Measurements from ENCODE around the gene NIPAL1.
"Not testable (repeated sequence)": the region's sequence is repeated elsewhere in the genome, so short reads cannot be mapped to it uniquely, and the experiment has no call there.

Gene NIPAL1

GRCh38 chr4:48016141-48017107 is at the start of gene NIPAL1, which contains the start of gene CNGA1:
NIPAL1 (plus strand) TSS chr4:48016772; CDS start chr4:48016840, 68 bp downstream.
CNGA1 (minus strand) TSS chr4:48016681; CDS start chr4:47952689, 63,992 bp downstream.
- peak; percentile 45 for DNase-seq

GRCh38 chr4:47968847-47969246 is 47.7 kb upstream of the NIPAL1 start:
- no peak for DNase-seq

- DNase-seq = peak; percentile 90
These were observed 44.4 kb upstream of the NIPAL1 start for GRCh38 chr4:47972181-47972580.

DNA sequence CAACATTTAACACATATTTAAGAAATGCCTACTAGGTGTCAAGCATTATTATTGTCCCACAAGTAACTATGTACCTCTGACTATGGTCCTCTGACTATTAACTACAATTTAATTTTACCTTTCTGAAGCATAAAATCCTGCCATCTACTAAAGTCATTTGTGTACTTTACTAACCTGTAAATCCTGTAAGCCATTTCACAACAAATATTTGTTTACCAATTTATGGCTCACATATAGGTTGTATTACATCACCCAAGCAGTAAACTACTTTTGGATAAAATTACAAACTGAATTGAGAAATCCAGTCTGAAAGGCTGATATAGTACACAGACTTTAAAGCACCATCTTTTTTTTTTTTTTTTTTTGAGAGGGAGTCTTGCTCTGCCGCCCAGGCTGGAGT is 43.9 kb upstream of the NIPAL1 start:
- DNase-seq = no peak

DNA sequence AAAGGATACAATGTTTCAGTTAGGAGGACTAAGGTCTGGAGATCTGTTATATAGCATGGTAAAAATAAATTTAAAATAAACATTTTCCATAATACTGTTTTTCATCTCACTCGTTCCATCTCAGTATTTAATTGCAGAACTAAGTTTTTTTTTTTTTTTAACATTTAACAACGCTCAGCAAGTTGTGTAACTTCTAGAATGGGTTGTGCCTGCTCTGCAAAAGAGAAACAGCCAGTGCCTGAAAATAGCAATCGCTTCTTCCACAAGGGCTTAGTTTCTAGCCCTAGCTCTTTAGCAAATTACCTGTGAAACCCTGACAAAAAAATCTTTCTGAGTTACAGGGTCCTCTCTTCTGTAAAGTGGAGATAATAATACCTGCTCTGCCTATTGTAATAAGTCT is 42.0 kb upstream of the NIPAL1 start:
- DNase-seq = peak; percentile 63

DNA sequence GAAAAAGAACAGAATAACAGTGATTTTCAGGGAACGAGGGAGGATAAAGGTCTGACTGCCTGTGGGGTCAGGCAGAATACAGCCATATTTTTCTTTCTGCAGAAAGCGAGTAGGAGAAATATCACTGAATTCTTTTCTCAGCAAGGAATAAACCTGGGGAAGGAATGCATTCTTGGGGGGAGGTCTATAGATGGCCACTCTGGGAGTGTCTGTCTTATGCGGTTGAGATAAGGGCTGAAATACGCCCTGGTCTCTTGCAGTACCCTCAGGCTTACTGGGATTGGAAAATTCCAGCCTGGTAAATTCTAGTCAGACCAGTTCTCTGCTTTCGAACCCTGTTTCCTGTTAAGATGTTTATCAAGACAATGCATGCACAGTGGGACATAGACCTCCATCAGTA is 26.4 kb upstream of the NIPAL1 start:
- DNase-seq = no peak

GRCh38 chr4:47992475-47992874 is 24.1 kb upstream of the NIPAL1 start:
- DNase-seq = not testable (repeated sequence)

DNA sequence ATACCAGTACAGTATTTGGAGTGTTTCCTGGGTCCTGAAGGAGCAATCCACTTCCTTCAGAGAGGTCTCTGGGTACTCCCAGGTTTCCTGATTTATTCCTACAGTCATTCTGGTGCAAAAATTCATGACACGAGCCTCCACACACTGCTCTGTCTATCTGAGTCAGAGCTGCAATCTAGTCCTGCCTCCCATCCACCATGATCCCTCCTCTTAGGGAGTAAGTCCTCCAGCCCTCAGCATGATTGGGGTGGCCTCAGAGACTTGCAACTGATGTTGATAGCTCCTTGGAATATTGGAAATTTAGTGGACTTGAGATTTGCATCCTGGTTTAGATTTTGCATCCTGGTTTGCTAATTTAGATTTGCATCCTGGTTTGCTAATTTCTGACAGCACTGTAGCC is 20.6 kb upstream of the NIPAL1 start:
- DNase-seq = no peak

DNA sequence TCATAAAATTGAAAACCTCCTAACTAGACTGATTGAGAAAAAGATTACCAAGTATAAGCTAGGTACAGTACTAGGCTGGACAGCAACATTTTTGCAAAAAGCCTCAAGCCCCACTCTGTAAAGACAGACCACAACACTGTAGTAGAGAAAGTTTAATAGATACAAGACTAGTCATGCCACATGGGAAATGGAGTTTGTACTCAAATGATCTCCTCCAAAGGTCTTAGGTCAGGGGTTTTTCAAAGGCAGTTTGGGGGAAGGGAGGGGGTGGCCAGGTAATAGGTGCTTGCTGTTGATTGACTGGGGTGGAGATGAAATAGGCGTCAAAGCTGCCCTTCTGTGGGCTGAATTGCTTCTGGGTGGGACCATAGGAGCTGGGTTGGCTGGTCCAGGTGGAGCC is 14.3 kb upstream of the NIPAL1 start:
- DNase-seq = no peak

GRCh38 chr4:48003568-48003967 is 13.0 kb upstream of the NIPAL1 start:
- not testable (repeated sequence) for DNase-seq

DNA sequence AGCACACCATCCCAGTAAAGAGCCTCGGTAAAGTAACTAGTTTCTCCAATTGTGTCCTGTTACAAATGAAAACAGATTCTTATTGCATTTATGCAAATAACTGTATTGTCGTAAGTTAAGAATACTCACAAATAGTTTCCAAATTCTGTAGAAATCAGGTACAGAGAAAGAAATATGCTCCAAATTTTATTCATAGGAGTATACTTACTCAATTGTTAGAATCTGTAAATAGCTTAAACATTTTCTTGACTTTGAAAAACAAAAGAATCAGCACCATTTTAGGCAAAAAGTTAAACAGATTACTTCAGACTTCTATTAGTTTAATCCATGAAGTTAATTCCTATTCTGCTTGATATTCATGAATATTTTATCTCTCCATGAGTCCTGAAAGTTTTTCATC is 10.8 kb upstream of the NIPAL1 start:
- no peak for DNase-seq

GRCh38 chr4:48008021-48008596 is 8.5 kb upstream of the NIPAL1 start:
- no peak for DNase-seq

GRCh38 chr4:48010906-48011305 is 5.7 kb upstream of the NIPAL1 start:
- not testable (repeated sequence) for DNase-seq

DNA sequence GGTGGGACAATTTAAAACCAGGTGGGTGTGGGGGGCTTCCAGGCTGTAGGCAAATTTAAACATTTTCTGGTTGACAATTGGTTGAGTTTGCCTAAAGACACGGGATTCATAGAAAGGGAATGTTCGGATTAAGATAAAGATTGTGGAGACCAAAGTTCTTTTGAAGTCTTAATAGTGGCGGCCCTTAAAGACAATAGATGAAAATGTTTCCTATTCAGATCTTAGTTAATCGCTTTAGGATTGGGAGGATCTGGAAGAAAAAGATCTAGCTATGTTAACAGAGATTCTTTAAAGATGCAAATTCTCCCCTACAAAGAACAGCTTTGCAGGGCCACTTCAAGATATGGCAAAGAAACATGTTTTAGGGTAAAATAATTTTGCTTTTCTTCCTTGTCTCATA is 4.8 kb upstream of the NIPAL1 start:
- no peak for DNase-seq

DNA sequence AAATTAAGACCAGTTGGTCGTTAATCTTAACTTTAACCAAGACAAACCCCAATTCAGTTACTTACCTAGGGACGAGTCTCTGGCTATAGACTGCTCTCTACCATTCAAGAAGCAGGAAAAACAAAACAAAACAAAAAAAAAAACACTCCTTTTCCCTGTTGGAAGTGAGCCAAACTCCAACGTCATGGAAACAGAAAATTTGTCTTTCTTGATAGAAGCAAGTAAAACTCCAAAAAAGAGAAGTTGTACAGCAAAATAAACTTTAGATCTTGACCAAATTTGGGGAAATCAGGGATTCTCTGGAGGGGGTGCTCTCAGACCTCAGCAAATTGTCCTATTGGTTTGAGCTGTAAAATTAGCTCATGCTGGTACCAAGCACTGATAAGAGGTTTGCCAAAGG is 3.7 kb upstream of the NIPAL1 start:
- DNase-seq = peak; percentile 11

GRCh38 chr4:48015216-48015615 is 1.4 kb upstream of the NIPAL1 start:
- DNase-seq = no peak

- DNase-seq = no peak
These were observed 894 bp upstream of the NIPAL1 start for GRCh38 chr4:48015678-48016077.

GRCh38 chr4:48017108-48017571 is 568 bp downstream of the NIPAL1 start:
- no peak for DNase-seq

- no peak for DNase-seq
These were observed 1.5 kb downstream of the NIPAL1 start for GRCh38 chr4:48018112-48018511.

DNA sequence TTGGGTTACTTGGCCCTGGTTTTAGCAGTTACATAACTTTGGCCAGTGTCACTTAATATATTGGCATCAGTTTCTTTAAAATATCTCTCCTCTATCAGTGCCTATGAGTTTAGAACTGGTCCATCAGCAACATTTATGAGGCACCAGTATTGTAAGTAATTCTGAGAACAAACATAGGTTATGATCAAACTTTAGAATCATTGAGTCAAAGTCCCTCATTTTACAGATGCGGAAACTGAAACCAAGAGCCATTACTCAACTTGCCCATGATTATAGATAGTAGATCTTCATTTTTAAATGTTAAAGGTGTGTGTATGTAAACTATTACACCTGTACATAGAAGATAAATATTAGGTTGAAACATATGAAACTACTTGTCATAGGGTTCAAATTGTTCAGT is 4.5 kb downstream of the NIPAL1 start:
- no peak for DNase-seq

DNA sequence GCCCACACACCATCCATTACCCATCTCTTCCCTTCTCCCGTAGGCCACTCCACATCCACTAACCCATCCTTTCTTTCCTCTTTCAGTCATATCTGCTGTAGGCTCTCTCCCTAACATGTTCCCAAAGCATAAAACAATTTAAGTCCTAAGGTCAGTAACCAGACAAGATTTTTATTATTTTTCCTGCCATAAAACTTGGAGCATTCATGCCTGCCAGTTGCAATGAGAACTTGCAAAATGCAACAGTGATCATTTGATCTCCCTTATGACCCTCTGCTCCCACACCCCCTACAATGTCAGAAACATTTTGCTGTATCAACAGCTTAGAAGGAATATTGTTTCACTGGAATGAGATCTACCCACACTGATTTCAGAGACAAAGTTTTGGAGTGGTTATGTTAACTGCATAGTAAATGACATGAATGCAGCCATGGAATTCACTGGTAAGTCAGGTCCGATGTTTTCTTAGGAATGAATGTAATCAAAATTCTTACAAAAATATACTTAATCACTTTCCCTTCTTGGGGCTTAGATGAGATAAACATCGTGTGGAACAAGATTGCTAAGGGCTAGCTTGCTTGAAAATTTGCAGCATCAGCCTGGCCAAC is 5.7 kb downstream of the NIPAL1 start:
- no peak for DNase-seq

DNA sequence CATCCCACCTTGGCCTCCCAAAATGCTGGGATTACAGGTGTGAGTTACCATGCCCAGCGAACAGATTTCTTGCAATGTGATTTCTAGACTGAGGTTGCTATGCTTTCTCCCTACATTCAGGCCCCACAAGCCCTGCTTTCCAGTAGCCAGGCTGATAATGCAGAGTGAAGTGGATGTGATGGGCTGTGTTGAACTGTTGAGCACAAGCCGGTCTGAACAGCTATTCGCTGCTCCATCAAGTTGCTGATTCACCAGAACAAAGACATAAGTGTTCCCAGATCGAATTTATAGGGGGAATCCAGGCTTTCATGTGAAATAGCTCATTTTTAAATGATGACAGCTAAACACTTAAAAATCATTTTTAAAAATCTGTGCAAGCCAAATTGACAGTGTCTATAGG is 8.0 kb downstream of the NIPAL1 start:
- no peak for DNase-seq

DNA sequence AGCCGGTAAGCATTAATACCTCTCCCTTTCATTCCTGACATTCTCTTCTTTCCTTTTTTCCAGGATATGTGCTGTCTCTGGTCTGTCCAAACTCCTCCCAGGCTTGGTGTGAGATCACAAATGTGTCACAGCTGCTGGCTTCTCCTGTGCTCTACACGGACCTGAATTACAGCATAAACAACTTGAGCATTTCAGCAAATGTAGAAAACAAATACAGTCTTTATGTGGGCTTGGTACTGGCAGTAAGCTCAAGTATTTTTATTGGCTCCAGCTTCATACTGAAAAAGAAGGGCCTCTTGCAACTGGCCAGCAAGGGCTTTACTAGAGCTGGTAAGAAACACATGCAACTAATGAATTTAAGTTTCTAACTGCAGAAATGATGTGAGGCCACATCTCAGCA is 8.4 kb downstream of the NIPAL1 start:
- no peak for DNase-seq

GRCh38 chr4:48027653-48028052 is 11.1 kb downstream of the NIPAL1 start:
- no peak for DNase-seq
